ENCODE measurements around the gene BCAN.

BCAN gene

GRCh38 chr1:156654700-156655099 is 12.8 kb downstream of the BCAN start:
- no peak for TF ChIP-seq JUND (IDR thresholded peaks at IDR 0.05; ENCODE audit: low read depth)
- in situ Hi-C loops (cut with HindIII; ENCODE audit: low pct_unique_long_range_greater_than_20kb, low sequenced_read_pairs): no loop called here
- no peak for DNase-seq (ENCODE audit: low read depth in 1 of 2, low spot score in 1 of 2)

DNA sequence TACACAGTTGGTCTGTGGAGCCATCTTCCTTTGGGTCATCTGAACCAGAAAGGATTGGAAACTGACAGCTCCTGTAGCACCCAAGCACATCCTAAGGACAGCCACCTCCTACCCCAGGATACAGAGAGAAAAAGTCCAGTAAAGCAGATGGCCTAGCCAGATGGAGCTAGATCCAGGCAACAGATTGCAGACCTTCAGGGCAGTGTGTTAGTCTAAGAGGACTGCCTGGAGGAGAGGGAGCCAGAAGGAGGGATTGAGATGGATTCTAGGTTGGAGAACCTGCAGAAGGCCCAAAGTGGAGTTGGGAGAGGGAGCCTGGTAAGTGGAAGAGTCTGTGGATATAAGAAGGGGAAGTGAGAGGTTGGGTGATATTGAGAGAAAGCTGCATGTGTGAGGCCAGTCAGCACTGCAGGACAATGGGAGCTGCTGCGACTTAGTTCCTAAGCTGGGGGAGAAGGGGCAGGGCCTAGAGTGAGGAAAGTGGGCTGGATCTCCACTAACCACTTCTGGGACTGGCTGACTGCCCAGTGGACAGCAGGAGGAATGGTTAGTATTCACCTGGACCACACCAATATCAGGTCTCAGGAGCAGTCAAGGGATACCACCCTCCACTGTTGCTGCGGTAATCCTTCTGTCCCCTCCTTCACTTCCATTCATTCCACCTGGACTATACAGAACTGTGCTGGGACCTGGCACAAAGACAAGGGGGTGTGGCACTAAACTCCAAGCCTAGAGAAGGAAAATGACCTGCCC is 13.4 kb downstream of the BCAN start:
- no peak for TF ChIP-seq JUND (IDR thresholded peaks at IDR 0.05; ENCODE audit: low read depth)
- in situ Hi-C loops (cut with HindIII; ENCODE audit: low pct_unique_long_range_greater_than_20kb, low sequenced_read_pairs): no loop called here

GRCh38 chr1:156655904-156656516 is 14.1 kb downstream of the BCAN start:
- in situ Hi-C loops (cut with HindIII; ENCODE audit: low pct_unique_long_range_greater_than_20kb, low sequenced_read_pairs): no loop called here

More for the DNA sequence above, 13.4 kb downstream of the BCAN start:
- DNase-seq (ENCODE audit: low read depth in 1 of 2, low spot score in 1 of 2): no peak

GRCh38 chr1:156656806-156657740 is 15.2 kb downstream of the BCAN start:
- peak; percentile 73 to 95 for DNase-seq (ENCODE audit: low read depth in 1 of 2, low spot score in 1 of 2)
- in situ Hi-C loops (cut with HindIII; ENCODE audit: low pct_unique_long_range_greater_than_20kb, low sequenced_read_pairs): no loop called here
- TF ChIP-seq JUND (IDR thresholded peaks at IDR 0.05; ENCODE audit: low read depth): no peak

More at GRCh38 chr1:156655904-156656516, 14.1 kb downstream of the BCAN start:
- TF ChIP-seq JUND (IDR thresholded peaks at IDR 0.05; ENCODE audit: low read depth): no peak
- no peak for DNase-seq (ENCODE audit: low read depth in 1 of 2, low spot score in 1 of 2)

- TF ChIP-seq JUND (IDR thresholded peaks at IDR 0.05; ENCODE audit: low read depth): no peak
- in situ Hi-C loops (cut with HindIII; ENCODE audit: low pct_unique_long_range_greater_than_20kb, low sequenced_read_pairs): no loop called here
- DNase-seq (ENCODE audit: low read depth in 1 of 2, low spot score in 1 of 2): no peak
Observed at GRCh38 chr1:156657741-156658319, 15.9 kb downstream of the BCAN start.

DNA sequence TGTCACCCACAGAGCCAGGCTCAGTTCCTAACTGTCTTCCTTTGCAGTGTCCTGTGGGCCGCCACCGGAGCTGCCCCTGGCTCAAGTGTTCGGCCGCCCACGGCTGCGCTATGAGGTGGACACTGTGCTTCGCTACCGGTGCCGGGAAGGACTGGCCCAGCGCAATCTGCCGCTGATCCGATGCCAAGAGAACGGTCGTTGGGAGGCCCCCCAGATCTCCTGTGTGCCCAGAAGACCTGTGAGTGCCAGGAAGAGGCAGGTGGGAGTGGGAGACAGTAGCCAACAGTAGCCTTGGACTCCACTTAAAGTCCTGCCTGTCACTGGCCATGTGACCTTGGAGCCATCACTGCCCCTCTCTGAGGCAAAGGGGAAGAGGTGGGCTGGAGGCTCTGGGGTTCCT is 16.6 kb downstream of the BCAN start:
- no peak for DNase-seq (ENCODE audit: low read depth in 1 of 2, low spot score in 1 of 2)
- in situ Hi-C loops (cut with HindIII; ENCODE audit: low pct_unique_long_range_greater_than_20kb, low sequenced_read_pairs): no loop called here
- no peak for TF ChIP-seq JUND (IDR thresholded peaks at IDR 0.05; ENCODE audit: low read depth)

DNA sequence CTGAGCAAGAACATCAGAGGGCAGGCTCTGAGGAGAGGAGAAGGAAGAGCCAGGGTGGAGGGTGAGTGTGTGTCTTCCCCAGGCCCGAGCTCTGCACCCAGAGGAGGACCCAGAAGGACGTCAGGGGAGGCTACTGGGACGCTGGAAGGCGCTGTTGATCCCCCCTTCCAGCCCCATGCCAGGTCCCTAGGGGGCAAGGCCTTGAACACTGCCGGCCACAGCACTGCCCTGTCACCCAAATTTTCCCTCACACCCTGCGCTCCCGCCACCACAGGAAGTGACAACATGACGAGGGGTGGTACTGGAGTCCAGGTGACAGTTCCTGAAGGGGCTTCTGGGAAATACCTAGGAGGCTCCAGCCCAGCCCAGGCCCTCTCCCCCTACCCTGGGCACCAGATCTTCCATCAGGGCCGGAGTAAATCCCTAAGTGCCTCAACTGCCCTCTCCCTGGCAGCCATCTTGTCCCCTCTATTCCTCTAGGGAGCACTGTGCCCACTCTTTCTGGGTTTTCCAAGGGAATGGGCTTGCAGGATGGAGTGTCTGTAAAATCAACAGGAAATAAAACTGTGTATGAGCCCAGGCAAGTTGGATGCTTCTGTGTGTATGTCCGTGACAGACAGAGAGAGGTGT is 17.1 kb downstream of the BCAN start:
- no peak for TF ChIP-seq JUND (IDR thresholded peaks at IDR 0.05; ENCODE audit: low read depth)
- no peak for DNase-seq (ENCODE audit: low read depth in 1 of 2, low spot score in 1 of 2)
- in situ Hi-C loops (cut with HindIII; ENCODE audit: low pct_unique_long_range_greater_than_20kb, low sequenced_read_pairs): no loop called here

DNA sequence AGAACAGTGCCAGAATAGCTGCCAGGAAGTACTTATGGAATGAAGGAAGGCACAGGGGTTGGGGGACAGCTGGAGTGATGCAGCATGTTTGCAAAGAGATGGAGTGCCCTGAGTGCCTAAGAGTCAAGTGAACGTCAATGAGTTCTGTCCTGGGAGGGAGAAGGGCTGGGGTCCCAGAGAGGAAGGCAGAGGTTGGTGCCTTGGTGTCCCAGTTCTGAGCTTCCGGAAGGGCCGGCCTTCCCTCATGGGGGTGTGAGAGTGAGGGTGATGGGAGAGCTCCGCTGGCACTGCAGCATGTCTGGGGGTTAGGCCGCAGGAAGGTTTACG is 17.7 kb downstream of the BCAN start:
- in situ Hi-C loops (cut with HindIII; ENCODE audit: low pct_unique_long_range_greater_than_20kb, low sequenced_read_pairs): no loop called here
- no peak for DNase-seq (ENCODE audit: low read depth in 1 of 2, low spot score in 1 of 2)
- TF ChIP-seq JUND (IDR thresholded peaks at IDR 0.05; ENCODE audit: low read depth): no peak

GRCh38 chr1:156659988-156660751 is 18.3 kb downstream of the BCAN start:
- in situ Hi-C loops (cut with HindIII; ENCODE audit: low pct_unique_long_range_greater_than_20kb, low sequenced_read_pairs): no loop called here
- no peak for TF ChIP-seq JUND (IDR thresholded peaks at IDR 0.05; ENCODE audit: low read depth)
- DNase-seq (ENCODE audit: low read depth in 1 of 2, low spot score in 1 of 2): peak; percentile 97 to 98

DNA sequence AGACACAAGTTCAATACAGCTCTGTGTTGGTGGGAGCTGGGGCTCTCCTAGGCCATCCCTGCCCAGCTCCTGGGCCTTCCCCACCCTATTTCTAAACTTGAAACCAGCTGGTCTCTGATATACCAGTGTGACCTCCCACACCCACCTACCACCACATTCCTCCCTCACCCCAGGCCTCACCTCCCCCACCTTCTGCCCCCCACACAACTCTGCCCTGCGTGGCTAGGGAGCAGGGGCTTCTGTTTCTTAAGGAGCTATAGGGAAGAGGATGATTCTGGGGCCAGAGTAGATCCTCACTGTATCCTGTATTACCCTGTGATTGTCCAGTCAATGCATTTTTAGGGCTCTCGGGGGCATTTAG is 18.8 kb downstream of the BCAN start:
- in situ Hi-C loops (cut with HindIII; ENCODE audit: low pct_unique_long_range_greater_than_20kb, low sequenced_read_pairs): no loop called here
- TF ChIP-seq JUND (IDR thresholded peaks at IDR 0.05; ENCODE audit: low read depth): no peak
- DNase-seq (ENCODE audit: low read depth in 1 of 2, low spot score in 1 of 2): no peak

GRCh38 chr1:156662005-156662799 is 20.3 kb downstream of the BCAN start:
- in situ Hi-C loops (cut with HindIII; ENCODE audit: low pct_unique_long_range_greater_than_20kb, low sequenced_read_pairs): no loop called here
- TF ChIP-seq JUND (IDR thresholded peaks at IDR 0.05; ENCODE audit: low read depth): no peak
- no peak for DNase-seq (ENCODE audit: low read depth in 1 of 2, low spot score in 1 of 2)
